Neural crest cell (in vitro differentiated cells): ENCODE data around the gene TPPP. TPM values are rescaled to one million over a fixed set of nuclear protein-coding genes. Genes with fewer than 3 reads are reported as not detected.
"Not testable (repeated sequence)": the region's sequence is repeated elsewhere in the genome, so short reads cannot be mapped to it uniquely, and the experiment has no call there.

ENCODE experiments used
- DNase-seq: peaks from one replicate; pipeline ENCODE4 v3.0.0; 2021; ENCODE audit warnings: low read depth, mixed read lengths, low spot score
- H3K27ac Mint-ChIP-seq: one replicate; pipeline ENCODE4 v1.8.0; 2021; ENCODE audit warnings: mild to moderate bottlenecking, mixed read lengths; ENCODE audit not compliant: unreplicated experiment
- H3K27me3 Mint-ChIP-seq: 2 replicates; pipeline ENCODE4 v1.8.0; 2021; ENCODE audit warnings: low read depth, mild to moderate bottlenecking, mixed read lengths
- H3K36me3 Mint-ChIP-seq: 2 replicates; pipeline ENCODE4 v1.8.0; 2021; ENCODE audit warnings: low read depth, mild to moderate bottlenecking, mixed read lengths
- H3K4me1 Mint-ChIP-seq: 2 replicates; pipeline ENCODE4 v1.8.0; 2021; ENCODE audit warnings: mixed read lengths
- H3K4me3 Mint-ChIP-seq: one replicate; pipeline ENCODE4 v1.8.0; 2021; ENCODE audit warnings: mild to moderate bottlenecking, mixed read lengths
- H3K9me3 Mint-ChIP-seq: 2 replicates; pipeline ENCODE4 v1.8.0; 2021; ENCODE audit warnings: mixed read lengths
- CTCF ChIP-seq: fragments of 200-600 bp; sonication (generic); conservative IDR thresholded peaks from 2 replicates; pipeline ENCODE4 v1.5.0; 2021; ENCODE audit warnings: antibody characterized with exemption, mild to moderate bottlenecking
- long read RNA-seq: library from polyadenylated mRNA; unstranded; transcript quantifications from one replicate; pipeline ENCODE4 v2.0.0, GENCODE V29; 2020
- total RNA-seq: library from RNA; stranded (reverse); gene quantifications from 2 replicates; pipeline ENCODE4 v1.2.1, GENCODE V29; 2021

Gene TPPP
- total RNA-seq, result 2.6 and 2.7 TPM in 2 replicates
- long read RNA-seq, result 0 reads

- H3K27me3 Mint-ChIP-seq, result peaks cover 14% of the 10 kb centered on the region
- peak; percentile 64 for DNase-seq
- not testable (repeated sequence) for H3K4me1 Mint-ChIP-seq, H3K36me3 Mint-ChIP-seq, H3K9me3 Mint-ChIP-seq, H3K27ac Mint-ChIP-seq, H3K4me3 Mint-ChIP-seq
Observed at GRCh38 chr5:693271-694041, at the start of gene TPPP. Gene TPPP, minus strand, starts transcription at chr5:693352. Its CDS starts 15,292 bp downstream, at chr5:678060.

GRCh38 chr5:742276-742675 lies 49.1 kb upstream of the TPPP start:
- H3K4me3 Mint-ChIP-seq, H3K27ac Mint-ChIP-seq, H3K36me3 Mint-ChIP-seq, DNase-seq, H3K4me1 Mint-ChIP-seq, H3K9me3 Mint-ChIP-seq: not testable (repeated sequence)
- H3K27me3 Mint-ChIP-seq, result peaks cover 13% of the 10 kb centered on the region

GRCh38 chr5:734145-734544 lies 41.0 kb upstream of the TPPP start:
- not testable (repeated sequence) for H3K4me1 Mint-ChIP-seq, H3K9me3 Mint-ChIP-seq, H3K4me3 Mint-ChIP-seq, H3K36me3 Mint-ChIP-seq, H3K27ac Mint-ChIP-seq, DNase-seq
- H3K27me3 Mint-ChIP-seq, result peaks cover 31% of the 10 kb centered on the region

- DNase-seq, H3K4me3 Mint-ChIP-seq, H3K4me1 Mint-ChIP-seq, H3K9me3 Mint-ChIP-seq, H3K36me3 Mint-ChIP-seq, H3K27ac Mint-ChIP-seq: not testable (repeated sequence)
- peaks cover 29% of the 10 kb centered on the region for H3K27me3 Mint-ChIP-seq
Observed at GRCh38 chr5:732754-733454, 39.8 kb upstream of the TPPP start.

GRCh38 chr5:729225-729624 lies 36.1 kb upstream of the TPPP start:
- H3K9me3 Mint-ChIP-seq, H3K4me3 Mint-ChIP-seq, H3K27ac Mint-ChIP-seq, DNase-seq, H3K36me3 Mint-ChIP-seq, H3K4me1 Mint-ChIP-seq: not testable (repeated sequence)
- H3K27me3 Mint-ChIP-seq, result peaks cover 19% of the 10 kb centered on the region

GRCh38 chr5:727087-727486 lies 33.9 kb upstream of the TPPP start:
- not testable (repeated sequence) for DNase-seq, H3K4me3 Mint-ChIP-seq, H3K9me3 Mint-ChIP-seq, H3K4me1 Mint-ChIP-seq, H3K27ac Mint-ChIP-seq, H3K36me3 Mint-ChIP-seq
- H3K27me3 Mint-ChIP-seq, result peaks cover 20% of the 10 kb centered on the region
- TF ChIP-seq CTCF, result peak; percentile 28

- peaks cover 23% of the 10 kb centered on the region for H3K27me3 Mint-ChIP-seq
- not testable (repeated sequence) for H3K36me3 Mint-ChIP-seq, H3K4me3 Mint-ChIP-seq, H3K9me3 Mint-ChIP-seq, H3K27ac Mint-ChIP-seq, H3K4me1 Mint-ChIP-seq, DNase-seq
Observed at GRCh38 chr5:723865-724264, 30.7 kb upstream of the TPPP start.

GRCh38 chr5:723309-723708 lies 30.2 kb upstream of the TPPP start:
- H3K4me3 Mint-ChIP-seq, H3K4me1 Mint-ChIP-seq, H3K27ac Mint-ChIP-seq, DNase-seq, H3K9me3 Mint-ChIP-seq, H3K36me3 Mint-ChIP-seq: not testable (repeated sequence)
- H3K27me3 Mint-ChIP-seq, result peaks cover 27% of the 10 kb centered on the region

- H3K27me3 Mint-ChIP-seq, result peaks cover 29% of the 10 kb centered on the region
- H3K27ac Mint-ChIP-seq, DNase-seq, H3K36me3 Mint-ChIP-seq, H3K9me3 Mint-ChIP-seq, H3K4me3 Mint-ChIP-seq, H3K4me1 Mint-ChIP-seq: not testable (repeated sequence)
Observed at GRCh38 chr5:719379-719778, 26.2 kb upstream of the TPPP start.
